ENCODE results near the gene PPP2R5C.

DNA sequence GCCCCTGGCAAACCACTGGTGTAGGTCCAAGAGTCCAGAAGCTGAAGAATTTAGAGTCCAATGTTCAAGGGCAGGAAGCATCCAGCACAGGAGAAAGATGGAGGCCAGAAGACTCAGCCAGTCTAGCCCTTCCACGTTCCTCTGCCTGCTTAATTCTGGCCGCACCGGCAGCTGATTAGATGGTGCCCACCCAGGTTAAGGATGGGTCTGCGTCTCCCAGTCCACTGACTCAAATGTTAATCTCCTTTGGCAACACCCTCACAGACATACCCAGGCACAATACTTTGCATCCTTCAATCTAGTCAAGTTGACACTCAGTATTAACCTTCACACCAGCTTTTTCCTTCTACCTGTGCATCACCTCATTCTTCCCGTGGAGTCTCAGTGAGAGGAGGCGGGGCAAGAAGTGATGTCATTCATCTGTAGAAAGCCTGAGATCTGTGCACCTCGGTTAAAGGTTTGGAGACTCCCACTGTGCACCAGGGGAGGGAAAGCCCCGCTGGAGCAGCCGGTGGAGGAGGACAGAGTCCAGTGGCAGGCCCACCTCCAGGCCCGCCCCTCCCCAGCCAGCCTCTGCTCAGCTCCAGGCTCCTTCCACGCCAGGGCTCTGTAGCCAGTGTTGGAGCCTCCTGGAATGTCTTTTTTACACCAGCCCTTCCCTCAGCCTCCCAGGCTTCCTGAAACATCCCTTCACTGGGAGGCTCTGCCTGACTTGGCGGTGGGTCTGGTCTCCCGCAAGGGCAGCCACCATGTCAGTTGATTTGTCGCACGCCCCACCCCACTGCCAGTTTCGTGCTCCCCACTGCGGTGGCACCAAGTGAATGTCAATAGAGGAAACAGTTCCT lies 122.8 kb downstream of the PPP2R5C start:
- TF ChIP-seq, protein P1, sequence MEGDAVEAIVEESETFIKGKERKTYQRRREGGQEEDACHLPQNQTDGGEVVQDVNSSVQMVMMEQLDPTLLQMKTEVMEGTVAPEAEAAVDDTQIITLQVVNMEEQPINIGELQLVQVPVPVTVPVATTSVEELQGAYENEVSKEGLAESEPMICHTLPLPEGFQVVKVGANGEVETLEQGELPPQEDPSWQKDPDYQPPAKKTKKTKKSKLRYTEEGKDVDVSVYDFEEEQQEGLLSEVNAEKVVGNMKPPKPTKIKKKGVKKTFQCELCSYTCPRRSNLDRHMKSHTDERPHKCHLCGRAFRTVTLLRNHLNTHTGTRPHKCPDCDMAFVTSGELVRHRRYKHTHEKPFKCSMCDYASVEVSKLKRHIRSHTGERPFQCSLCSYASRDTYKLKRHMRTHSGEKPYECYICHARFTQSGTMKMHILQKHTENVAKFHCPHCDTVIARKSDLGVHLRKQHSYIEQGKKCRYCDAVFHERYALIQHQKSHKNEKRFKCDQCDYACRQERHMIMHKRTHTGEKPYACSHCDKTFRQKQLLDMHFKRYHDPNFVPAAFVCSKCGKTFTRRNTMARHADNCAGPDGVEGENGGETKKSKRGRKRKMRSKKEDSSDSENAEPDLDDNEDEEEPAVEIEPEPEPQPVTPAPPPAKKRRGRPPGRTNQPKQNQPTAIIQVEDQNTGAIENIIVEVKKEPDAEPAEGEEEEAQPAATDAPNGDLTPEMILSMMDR (conservative IDR thresholded peaks at IDR 0.05; ENCODE audit: low read depth, low read length): no peak
- TF ChIP-seq EZH2phosphoT487 (IDR thresholded peaks at IDR 0.05; ENCODE audit: borderline replicate concordance, low read length): no peak
